COLO668 (cell line): ENCODE data around the gene CDH23.

Source experiments
- DNase-seq: peaks from one replicate; lab custom pipeline; 2025; ENCODE audit not compliant: unreplicated experiment; lab: John Stamatoyannopoulos, UW

Gene CDH23

GRCh38 chr10:71462062-71462935 is 65.6 kb downstream of the CDH23 start:
- DNase-seq, result peak; percentile 53

- no peak for DNase-seq
Observed at GRCh38 chr10:71463111-71463510, 66.4 kb downstream of the CDH23 start.

GRCh38 chr10:71465551-71466252 is 69.0 kb downstream of the CDH23 start:
- DNase-seq, result no peak

GRCh38 chr10:71466330-71466729 is 69.6 kb downstream of the CDH23 start:
- no peak for DNase-seq

- no peak for DNase-seq
Observed at GRCh38 chr10:71467161-71467560, 70.4 kb downstream of the CDH23 start.

- DNase-seq, result no peak
Observed at GRCh38 chr10:71467569-71468362, 71.0 kb downstream of the CDH23 start.

- DNase-seq, result peak; percentile 1
Observed at GRCh38 chr10:71468363-71469094, 71.8 kb downstream of the CDH23 start.

GRCh38 chr10:71471006-71471405 is 74.3 kb downstream of the CDH23 start:
- no peak for DNase-seq

GRCh38 chr10:71471957-71472365 is 75.2 kb downstream of the CDH23 start:
- no peak for DNase-seq

- no peak for DNase-seq
Observed at GRCh38 chr10:71472466-71472865, 75.7 kb downstream of the CDH23 start.

GRCh38 chr10:71472912-71473311 is 76.2 kb downstream of the CDH23 start:
- no peak for DNase-seq

GRCh38 chr10:71473671-71474599 is 77.2 kb downstream of the CDH23 start:
- DNase-seq, result no peak

GRCh38 chr10:71474702-71475242 is 78.1 kb downstream of the CDH23 start:
- DNase-seq, result no peak

- DNase-seq, result no peak
Observed at GRCh38 chr10:71475243-71475871, 78.6 kb downstream of the CDH23 start.

- no peak for DNase-seq
Observed at GRCh38 chr10:71476228-71477011, 79.7 kb downstream of the CDH23 start.

GRCh38 chr10:71478173-71478572 is 81.5 kb downstream of the CDH23 start:
- no peak for DNase-seq

GRCh38 chr10:71478813-71479365 is 82.2 kb downstream of the CDH23 start:
- DNase-seq, result no peak

- no peak for DNase-seq
Observed at GRCh38 chr10:71479831-71480230, 83.1 kb downstream of the CDH23 start.
